GM18873 (cell line): ENCODE results near the gene APLP2.
"Not testable (repeated sequence)": the region's sequence is repeated elsewhere in the genome, so short reads cannot be mapped to it uniquely, and the experiment has no call there.

Experiments
- ATAC-seq: cut with Tn5 transposase; IDR thresholded peaks from one replicate; pipeline ENCODE4 v1.9.1; 2021; ENCODE audit warnings: mild to moderate bottlenecking, moderate library complexity, moderate number of reproducible peaks; ENCODE audit not compliant: unreplicated experiment, low FRiP score

APLP2 gene

GRCh38 chr11:130187096-130187495 is 117.4 kb downstream of the APLP2 start:
- ATAC-seq = no peak

- no peak for ATAC-seq
Observed at GRCh38 chr11:130188047-130188446, 118.4 kb downstream of the APLP2 start.

GRCh38 chr11:130188585-130189347 is 119.1 kb downstream of the APLP2 start:
- ATAC-seq = no peak

- no peak for ATAC-seq
Observed at GRCh38 chr11:130189492-130190210, 120.0 kb downstream of the APLP2 start.

GRCh38 chr11:130190371-130190881 is 120.7 kb downstream of the APLP2 start:
- ATAC-seq = no peak

- ATAC-seq = no peak
Observed at GRCh38 chr11:130191896-130192295, 122.2 kb downstream of the APLP2 start.

- no peak for ATAC-seq
Observed at GRCh38 chr11:130192845-130193267, 123.2 kb downstream of the APLP2 start.

- not testable (repeated sequence) for ATAC-seq
Observed at GRCh38 chr11:130193551-130193950, 123.9 kb downstream of the APLP2 start.
